ENCODE data around the gene C10orf105. TPM values are rescaled to one million over a fixed set of nuclear protein-coding genes. Genes with fewer than 3 reads are reported as not detected.

The C10orf105 gene
- total and polyA plus RNA-seq, 7 experiments from 2014 or later: 0.13 to 1.0 (median 0.19) TPM; not detected in 2

DNA sequence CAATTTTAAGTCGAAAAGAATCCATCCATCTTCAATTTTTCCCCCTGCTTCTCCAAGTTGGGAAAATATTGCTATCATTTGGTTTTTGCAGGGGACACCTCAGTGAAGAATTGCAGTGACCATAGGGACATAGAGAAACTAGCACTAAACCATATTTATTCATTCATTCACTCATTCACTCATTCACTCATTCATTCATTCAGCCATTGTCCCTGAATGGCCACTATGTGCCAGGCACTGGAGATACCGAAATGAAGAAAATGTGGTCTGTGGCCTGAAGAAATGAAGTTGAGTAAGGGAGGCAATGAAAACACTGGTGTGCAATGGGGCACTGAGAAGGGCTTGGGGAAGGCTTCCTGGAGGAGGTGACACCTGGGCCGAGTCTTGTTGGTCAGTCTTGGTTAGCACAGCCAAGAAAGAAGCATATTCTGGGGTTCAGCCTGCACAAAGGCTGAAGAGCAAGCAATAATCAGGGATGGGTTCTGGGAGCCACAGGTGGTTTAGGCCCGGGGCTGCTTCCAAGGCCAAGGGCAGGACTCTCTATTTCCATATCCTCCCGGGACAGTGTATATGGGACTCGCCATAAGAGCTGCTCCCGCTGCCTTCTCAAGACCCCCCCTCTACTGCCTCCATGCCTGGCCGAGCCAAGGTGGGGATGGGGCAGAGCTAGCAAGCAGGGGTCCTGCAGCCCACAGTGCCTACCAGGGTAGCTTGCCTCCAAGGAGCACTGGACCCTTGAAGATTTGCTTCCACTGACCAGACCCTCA lies 25.5 kb upstream of the C10orf105 start:
- peaks cover 0 to 4% (median 2%) of the 10 kb centered on the region in 3 experiments for H3K36me3 ChIP-seq (ENCODE audit: control insufficient read depth in 2 of 3, insufficient read depth in 3 of 3, low read length in 3 of 3)
- intact Hi-C loops (cut with micrococcal nuclease): loop anchor here (5.0 to 10.0 kb wide), 2 partner anchors 33 to 550 kb away; no protein-coding TSS in a partner anchor
- ATAC-seq (no peak), DNase-seq (no peak)
- H3K27me3 Mint-ChIP-seq: no peaks in the 10 kb centered on the region
- H3K4me1 ChIP-seq (ENCODE audit: control insufficient read depth in 2 of 2, insufficient read depth in 2 of 2, low read length in 2 of 2): peaks cover 99 to 100% of the 10 kb centered on the region in 2 donors
- no peaks in the 10 kb centered on the region for H3K27me3 ChIP-seq (ENCODE audit: control insufficient read depth in 2 of 2, insufficient read depth in 2 of 2, low read length in 2 of 2)
- peak overlapping the region in 7 of 10 donors; percentile 48 to 86 (median 75) for H3K4me3 Mint-ChIP-seq
- H3K4me1 Mint-ChIP-seq: peaks cover 78 to 100% (median 96%) of the 10 kb centered on the region in 7 donors
- H3K27ac Mint-ChIP-seq: peak overlapping the region; percentile 95 to 99 (median 98)
- CTCF ChIA-PET: interaction anchor here (1.0 to 3.4 kb wide), 5 partner anchors 8 to 48 kb away, joined by 3 to 16 read pairs (median 5); no protein-coding TSS in a partner anchor
- peaks cover 0 to 44% (median 3%) of the 10 kb centered on the region in 5 donors for H3K36me3 Mint-ChIP-seq
- peak overlapping the region; percentile 74 for H3K27ac ChIP-seq (ENCODE audit: low read depth, low read length)
- POLR2A ChIA-PET: interaction anchor here (4.9 to 26.0 kb wide), 3 partner anchors 9 to 23 kb away, joined by 78 to 863 read pairs (median 521); partner anchors contain the start of genes C10orf105 and VSIR
- no peak overlapping the region for H3K4me3 ChIP-seq (ENCODE audit: low read length)
- H3K9me3 Mint-ChIP-seq: peaks cover 0 to 2% (median 0%) of the 10 kb centered on the region in 11 donors
- no peaks in the 10 kb centered on the region for H3K9me3 ChIP-seq (ENCODE audit: control insufficient read depth in 2 of 3, low read length in 3 of 3)

DNA sequence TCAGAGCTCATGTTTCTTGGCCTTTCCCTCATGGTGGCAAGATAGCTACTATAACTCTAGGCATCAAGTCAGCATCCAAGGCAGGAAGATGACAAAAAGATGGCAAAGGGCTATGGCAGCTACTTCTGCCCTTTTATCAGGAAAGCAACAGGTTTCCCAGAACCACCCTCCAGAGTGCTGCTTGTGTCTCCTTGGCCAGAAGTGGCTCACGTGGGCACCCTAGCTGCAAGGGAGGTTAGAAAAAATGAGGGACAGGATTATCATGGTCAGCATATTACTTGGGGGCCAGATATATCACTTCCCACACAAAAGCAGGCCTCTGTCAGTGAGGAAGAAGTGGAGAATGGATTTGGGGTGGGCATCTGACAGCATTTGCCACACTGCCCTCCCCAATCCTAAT lies 24.3 kb upstream of the C10orf105 start:
- peak overlapping the region; percentile 81 to 99 (median 98) for H3K27ac Mint-ChIP-seq
- ATAC-seq (no peak), DNase-seq (no peak)
- H3K9me3 Mint-ChIP-seq: peaks cover 0 to 2% (median 0%) of the 10 kb centered on the region in 11 donors
- ChIA-PET CTCF (interaction anchor here (0.6 to 3.5 kb wide), 6 partner anchors 9 to 35 kb away, joined by 3 to 13 read pairs (median 3); partner anchors contain the start of gene VSIR), POLR2A (interaction anchor here (1.2 to 26.0 kb wide), 5 partner anchors 8 to 50 kb away, joined by 3 to 863 read pairs (median 18); partner anchors contain the start of genes C10orf105 and VSIR)
- H3K27ac ChIP-seq (ENCODE audit: low read depth, low read length): peak overlapping the region; percentile 74
- H3K4me1 Mint-ChIP-seq: peaks cover 80 to 100% (median 97%) of the 10 kb centered on the region in 7 donors
- H3K4me3 ChIP-seq (ENCODE audit: low read length): no peak overlapping the region
- H3K4me1 ChIP-seq (ENCODE audit: control insufficient read depth in 2 of 2, insufficient read depth in 2 of 2, low read length in 2 of 2): peaks cover 93 to 99% of the 10 kb centered on the region in 2 donors
- peaks cover 0 to 39% (median 0%) of the 10 kb centered on the region in 5 donors for H3K36me3 Mint-ChIP-seq
- H3K27me3 ChIP-seq (ENCODE audit: control insufficient read depth in 2 of 2, insufficient read depth in 2 of 2, low read length in 2 of 2): no peaks in the 10 kb centered on the region
- no peaks in the 10 kb centered on the region for H3K36me3 ChIP-seq (ENCODE audit: control insufficient read depth in 2 of 3, insufficient read depth in 3 of 3, low read length in 3 of 3)
- no peaks in the 10 kb centered on the region for H3K27me3 Mint-ChIP-seq
- intact Hi-C loops (cut with micrococcal nuclease): loop anchor here in 1 of 2 donors (10.0 kb wide), 1 partner anchor 551 kb away; no protein-coding TSS in a partner anchor
- H3K9me3 ChIP-seq (ENCODE audit: control insufficient read depth in 2 of 3, low read length in 3 of 3): no peaks in the 10 kb centered on the region
- H3K4me3 Mint-ChIP-seq: peak overlapping the region in 8 of 10 donors; percentile 59 to 90 (median 78)

GRCh38 chr10:71743089-71743838 lies 23.7 kb upstream of the C10orf105 start:
- POLR2A ChIA-PET: interaction anchor here (1.2 to 26.0 kb wide), 6 partner anchors 8 to 49 kb away, joined by 3 to 863 read pairs (median 12); partner anchors contain the start of genes C10orf105 and VSIR
- Mint-ChIP-seq H3K36me3 (peaks cover 0 to 35% (median 0%) of the 10 kb centered on the region in 5 donors), H3K4me3 (peak overlapping the region; percentile 50 to 90 (median 78)), H3K27ac (peak overlapping the region; percentile 81 to 99 (median 98)), H3K27me3 (no peaks in the 10 kb centered on the region), H3K4me1 (peaks cover 79 to 100% (median 97%) of the 10 kb centered on the region in 7 donors), H3K9me3 (peaks cover 0 to 2% (median 0%) of the 10 kb centered on the region in 11 donors)
- H3K27me3 ChIP-seq (ENCODE audit: control insufficient read depth in 2 of 2, insufficient read depth in 2 of 2, low read length in 2 of 2): no peaks in the 10 kb centered on the region
- no peaks in the 10 kb centered on the region for H3K9me3 ChIP-seq (ENCODE audit: control insufficient read depth in 2 of 3, low read length in 3 of 3)
- H3K27ac ChIP-seq (ENCODE audit: low read depth, low read length): peak overlapping the region; percentile 74
- ATAC-seq: no peak
- CTCF ChIA-PET: interaction anchor here (0.8 to 3.5 kb wide), 10 partner anchors 8 to 46 kb away, joined by 3 to 13 read pairs (median 4); no protein-coding TSS in a partner anchor
- intact Hi-C loops (cut with micrococcal nuclease): loop anchor here in 1 of 2 donors (10.0 kb wide), 1 partner anchor 552 kb away; no protein-coding TSS in a partner anchor
- peak overlapping the region; percentile 55 for H3K4me3 ChIP-seq (ENCODE audit: low read length)
- peaks cover 87 to 97% of the 10 kb centered on the region in 2 donors for H3K4me1 ChIP-seq (ENCODE audit: control insufficient read depth in 2 of 2, insufficient read depth in 2 of 2, low read length in 2 of 2)
- DNase-seq: no peak
- no peaks in the 10 kb centered on the region for H3K36me3 ChIP-seq (ENCODE audit: control insufficient read depth in 2 of 3, insufficient read depth in 3 of 3, low read length in 3 of 3)

DNA sequence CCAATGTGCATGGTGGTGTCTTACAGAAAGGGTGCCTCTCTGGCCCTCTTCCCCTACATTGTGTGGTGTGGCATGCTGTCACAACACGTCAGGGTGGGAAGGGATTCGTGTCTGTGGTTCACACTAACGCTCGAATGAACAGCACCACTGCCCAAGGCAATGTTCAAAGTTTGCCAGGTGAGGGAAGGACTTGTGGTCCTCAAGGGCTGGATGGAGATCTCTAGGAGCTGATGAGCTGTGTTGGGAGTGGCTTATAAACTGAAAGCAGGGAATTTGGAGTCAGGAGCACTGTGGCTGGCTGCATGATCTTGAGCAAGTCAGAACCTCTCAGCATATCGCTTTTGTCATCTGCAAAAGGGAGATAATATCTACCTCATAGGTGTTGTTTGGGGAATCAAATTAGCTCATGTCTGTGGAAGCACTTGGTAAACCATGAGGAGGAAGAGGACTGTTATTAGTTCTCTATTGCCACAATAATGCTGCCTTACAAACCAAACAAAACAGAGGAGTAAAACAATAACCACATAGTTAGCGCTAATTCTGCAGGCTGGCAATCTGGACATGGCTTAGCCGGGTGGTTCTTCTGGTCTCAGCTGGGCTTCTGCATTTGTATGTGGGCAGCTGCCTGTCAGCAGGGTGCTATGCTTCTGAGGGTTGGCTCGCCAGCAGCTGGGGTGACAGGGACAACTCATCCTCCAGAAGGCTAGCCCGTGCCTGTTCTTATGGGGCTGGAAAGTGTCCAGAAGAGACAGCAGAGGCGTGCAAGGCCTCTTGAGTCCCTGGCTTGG lies 22.9 kb upstream of the C10orf105 start:
- peak overlapping the region; percentile 74 for H3K27ac ChIP-seq (ENCODE audit: low read depth, low read length)
- ATAC-seq (peak; percentile 55), DNase-seq (no peak)
- Mint-ChIP-seq H3K4me3 (peak overlapping the region; percentile 50 to 90 (median 78)), H3K9me3 (peaks cover 0 to 2% (median 0%) of the 10 kb centered on the region in 11 donors), H3K27me3 (no peaks in the 10 kb centered on the region), H3K4me1 (peaks cover 80 to 100% (median 98%) of the 10 kb centered on the region in 7 donors), H3K36me3 (peaks cover 0 to 32% (median 0%) of the 10 kb centered on the region in 5 donors), H3K27ac (peak overlapping the region; percentile 81 to 99 (median 98))
- H3K4me3 ChIP-seq (ENCODE audit: low read length): peak overlapping the region; percentile 55
- peaks cover 85 to 97% of the 10 kb centered on the region in 2 donors for H3K4me1 ChIP-seq (ENCODE audit: control insufficient read depth in 2 of 2, insufficient read depth in 2 of 2, low read length in 2 of 2)
- intact Hi-C loops (cut with micrococcal nuclease): loop anchor here in 1 of 2 donors (10.0 kb wide), 1 partner anchor 552 kb away; no protein-coding TSS in a partner anchor
- H3K27me3 ChIP-seq (ENCODE audit: control insufficient read depth in 2 of 2, insufficient read depth in 2 of 2, low read length in 2 of 2): no peaks in the 10 kb centered on the region
- POLR2A ChIA-PET: interaction anchor here (1.0 to 26.0 kb wide), 7 partner anchors 8 to 48 kb away, joined by 3 to 863 read pairs (median 7); partner anchors contain the start of genes C10orf105 and VSIR
- CTCF ChIA-PET: interaction anchor here (0.8 to 3.5 kb wide), 9 partner anchors 10 to 46 kb away, joined by 3 to 13 read pairs (median 4); no protein-coding TSS in a partner anchor
- H3K9me3 ChIP-seq (ENCODE audit: control insufficient read depth in 2 of 3, low read length in 3 of 3): no peaks in the 10 kb centered on the region
- H3K36me3 ChIP-seq (ENCODE audit: control insufficient read depth in 2 of 3, insufficient read depth in 3 of 3, low read length in 3 of 3): no peaks in the 10 kb centered on the region

- peak overlapping the region; percentile 74 for H3K27ac ChIP-seq (ENCODE audit: low read depth, low read length)
Measured at GRCh38 chr10:71741671-71742070, 22.1 kb upstream of the C10orf105 start.

More at GRCh38 chr10:71741671-71742070, 22.1 kb upstream of the C10orf105 start:
- Mint-ChIP-seq H3K4me3 (peak overlapping the region; percentile 69 to 90 (median 82)), H3K9me3 (peaks cover 0 to 2% (median 0%) of the 10 kb centered on the region in 11 donors), H3K36me3 (peaks cover 0 to 25% (median 0%) of the 10 kb centered on the region in 5 donors), H3K27ac (peak overlapping the region; percentile 81 to 99 (median 98)), H3K27me3 (no peaks in the 10 kb centered on the region), H3K4me1 (peaks cover 79 to 100% (median 98%) of the 10 kb centered on the region in 7 donors)
- no peaks in the 10 kb centered on the region for H3K36me3 ChIP-seq (ENCODE audit: control insufficient read depth in 2 of 3, insufficient read depth in 3 of 3, low read length in 3 of 3)
- ChIA-PET POLR2A (interaction anchor here (1.0 to 26.0 kb wide), 7 partner anchors 9 to 49 kb away, joined by 3 to 863 read pairs (median 7); partner anchors contain the start of genes C10orf105 and VSIR), CTCF (interaction anchor here (1.0 to 3.5 kb wide), 6 partner anchors 9 to 45 kb away, joined by 3 to 13 read pairs (median 5); no protein-coding TSS in a partner anchor)
- DNase-seq: no peak
- peaks cover 85 to 97% of the 10 kb centered on the region in 2 donors for H3K4me1 ChIP-seq (ENCODE audit: control insufficient read depth in 2 of 2, insufficient read depth in 2 of 2, low read length in 2 of 2)
- ATAC-seq: no peak
- peak overlapping the region; percentile 55 for H3K4me3 ChIP-seq (ENCODE audit: low read length)
- intact Hi-C loops (cut with micrococcal nuclease): loop anchor here (2.0 to 10.0 kb wide), 2 partner anchors 15 to 553 kb away; no protein-coding TSS in a partner anchor
- H3K9me3 ChIP-seq (ENCODE audit: control insufficient read depth in 2 of 3, low read length in 3 of 3): no peaks in the 10 kb centered on the region
- H3K27me3 ChIP-seq (ENCODE audit: control insufficient read depth in 2 of 2, insufficient read depth in 2 of 2, low read length in 2 of 2): no peaks in the 10 kb centered on the region

Data from naive thymus-derived CD4-positive, alpha-beta T cell (primary cell).